Heart left ventricle (tissue), 13 donors: ENCODE measurements around the gene CHRDL2.

Experiments
- CTCF ChIP-seq, 12 donors: fragments of 200-600 bp; sonication (generic) in 4 of 12; IDR thresholded peaks; one replicate each; pipeline versions ENCODE4 v1.5.0 to v1.8.0; 2018 to 2022; ENCODE audit warnings: antibody characterized with exemption in 12 of 12, mild to moderate bottlenecking in 5 of 12
- POLR2A ChIP-seq, 2 donors: fragments of 450-650 bp; IDR thresholded peaks; one replicate each; pipeline ENCODE4 v1.6.1; 2017; ENCODE audit warnings: antibody characterized with exemption in 2 of 2, mild to moderate bottlenecking in 2 of 2, moderate library complexity in 2 of 2
- donor health status: ischemic (EF 13 %, LVEDD 7.1; RV severe dilation, severe dysfunction).
- donor health status: DM: no; HTN: yes; CAD: no.
- donor health status: DM: no; HTN: no; CAD: no.
- donor health status: ischemic (EF 25% LVEDD 6.9; RV normal size, moderate dysfunction).
- donor health status: ischemic (EF 25% LVEDD 5.7; RV mildly dilated, moderate dysfunction).
- donor health status: ischemic (EF 35%, LVEDD 5.7; RV mildly dilated, moderate dysfunction).
- donor health status: nonischemic (EF 11% LVEDD 7.7; RV severe dilation, severe dysfunction).
- donor health status: DM: yes; HTN: yes; CAD: no.
- donor health status: PGD.
- donor health status: ischemic (EF 29% LVEDD 5.4; RV normal size, mild dysfunction).
- donor health status: nonischemic (EF 23%, LVEDD 6.1; RV moderate dilation, normal function).

- TF ChIP-seq POLR2A (IDR thresholded peaks at IDR 0.05) (no peak), CTCF (IDR thresholded peaks at IDR 0.05) (no peak)
These were observed 46.6 kb downstream of the CHRDL2 start for GRCh38 chr11:74684661-74685060.
